Osteoblast (primary cell): ENCODE measurements around the gene SERPINH1. TPM values are rescaled to one million over a fixed set of nuclear protein-coding genes. Genes with fewer than 3 reads are reported as not detected.

Experiments
- DNase-seq: peaks from one replicate; pipeline ENCODE4 v3.0.0; 2011; ENCODE audit warnings: low spot score, mixed read lengths; ENCODE audit not compliant: insufficient read length; ENCODE audit errors: missing footprints
- H2AFZ ChIP-seq: 2 replicates; pipeline ENCODE4 v1.6.0; 2011; ENCODE audit warnings: mild to moderate bottlenecking, low read length
- H3K27ac ChIP-seq: 2 replicates; pipeline ENCODE4 v1.5.1; 2011; ENCODE audit warnings: mild to moderate bottlenecking, low read depth, low read length, moderate library complexity
- H3K27me3 ChIP-seq: 2 replicates; pipeline ENCODE4 v1.6.0; 2012; ENCODE audit warnings: mild to moderate bottlenecking, control low read depth, inconsistent platforms, low read length, moderate library complexity; ENCODE audit not compliant: insufficient read depth
- H3K36me3 ChIP-seq: 2 replicates; pipeline ENCODE4 v1.5.1; 2011; ENCODE audit warnings: mild to moderate bottlenecking, low read length, control low read depth, moderate library complexity; ENCODE audit not compliant: insufficient read depth
- H3K4me1 ChIP-seq: 2 replicates; pipeline ENCODE4 v1.5.1; 2011; ENCODE audit warnings: mild to moderate bottlenecking, low read length, control low read depth, moderate library complexity; ENCODE audit not compliant: insufficient read depth
- H3K4me2 ChIP-seq: 2 replicates; pipeline ENCODE4 v1.6.0; 2011; ENCODE audit warnings: mild to moderate bottlenecking, low read length; ENCODE audit not compliant: insufficient read depth
- H3K4me3 ChIP-seq: fragments of 200-600 bp; sonication (generic); 3 replicates; pipeline ENCODE4 v1.5.1; 2012; ENCODE audit warnings: mild to moderate bottlenecking, low read length, inconsistent platforms; ENCODE audit not compliant: insufficient read depth
- H3K79me2 ChIP-seq: 2 replicates; pipeline ENCODE4 v1.6.0; 2012; ENCODE audit warnings: mild to moderate bottlenecking, low read length, control low read depth, inconsistent platforms; ENCODE audit not compliant: insufficient read depth
- H3K9me3 ChIP-seq: 2 replicates; pipeline ENCODE4 v1.5.1; 2011; ENCODE audit warnings: low read depth, low read length, control low read depth
- H4K20me1 ChIP-seq: 2 replicates; pipeline ENCODE4 v1.6.0; 2012; ENCODE audit warnings: mild to moderate bottlenecking, low read length, control low read depth; ENCODE audit not compliant: insufficient read depth
- total RNA-seq: library from RNA; depleted of rRNA; stranded (reverse); fragments of >200 nt; gene quantifications from 2 replicates; pipeline ENCODE4 v1.2.3, GENCODE V29; 2012
- TF ChIP-seq, protein P1 (sequence below): IDR thresholded peaks from 2 replicates; pipeline ENCODE4 v1.5.1; 2011; ENCODE audit warnings: mild to moderate bottlenecking, low read depth, low read length, moderate library complexity; ENCODE audit errors: extremely low read depth

The SERPINH1 gene
- total RNA-seq, 1 donor = 1,318 TPM

DNA sequence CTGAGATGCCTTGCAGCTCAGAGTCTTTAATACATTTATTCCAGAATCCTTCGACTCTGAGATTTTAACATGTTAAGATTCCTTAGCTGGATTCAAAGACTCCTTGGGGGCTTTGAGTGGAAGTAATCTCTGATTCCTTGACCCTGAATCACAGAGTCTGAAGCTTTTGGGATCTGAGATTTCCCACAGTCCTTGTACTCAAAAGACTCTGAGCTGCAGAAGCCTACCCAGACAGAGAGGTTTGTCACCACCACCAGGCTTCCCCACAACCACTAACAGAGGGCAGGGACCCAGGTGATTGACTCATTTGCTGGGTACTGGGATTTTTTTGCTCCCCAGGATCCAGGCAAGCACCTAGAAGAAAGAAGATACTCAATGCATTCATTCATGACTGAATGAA lies 1.4 kb upstream of the SERPINH1 start:
- no peaks in the 10 kb centered on the region for H3K9me3 ChIP-seq
- no peaks in the 10 kb centered on the region for H3K27me3 ChIP-seq
- no peak overlapping the region for H3K4me3 ChIP-seq
- H3K79me2 ChIP-seq = peaks cover 36% of the 10 kb centered on the region
- H4K20me1 ChIP-seq = peaks cover 24% of the 10 kb centered on the region
- peak overlapping the region; percentile 64 for H3K27ac ChIP-seq
- TF ChIP-seq, protein P1, sequence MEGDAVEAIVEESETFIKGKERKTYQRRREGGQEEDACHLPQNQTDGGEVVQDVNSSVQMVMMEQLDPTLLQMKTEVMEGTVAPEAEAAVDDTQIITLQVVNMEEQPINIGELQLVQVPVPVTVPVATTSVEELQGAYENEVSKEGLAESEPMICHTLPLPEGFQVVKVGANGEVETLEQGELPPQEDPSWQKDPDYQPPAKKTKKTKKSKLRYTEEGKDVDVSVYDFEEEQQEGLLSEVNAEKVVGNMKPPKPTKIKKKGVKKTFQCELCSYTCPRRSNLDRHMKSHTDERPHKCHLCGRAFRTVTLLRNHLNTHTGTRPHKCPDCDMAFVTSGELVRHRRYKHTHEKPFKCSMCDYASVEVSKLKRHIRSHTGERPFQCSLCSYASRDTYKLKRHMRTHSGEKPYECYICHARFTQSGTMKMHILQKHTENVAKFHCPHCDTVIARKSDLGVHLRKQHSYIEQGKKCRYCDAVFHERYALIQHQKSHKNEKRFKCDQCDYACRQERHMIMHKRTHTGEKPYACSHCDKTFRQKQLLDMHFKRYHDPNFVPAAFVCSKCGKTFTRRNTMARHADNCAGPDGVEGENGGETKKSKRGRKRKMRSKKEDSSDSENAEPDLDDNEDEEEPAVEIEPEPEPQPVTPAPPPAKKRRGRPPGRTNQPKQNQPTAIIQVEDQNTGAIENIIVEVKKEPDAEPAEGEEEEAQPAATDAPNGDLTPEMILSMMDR = no peak
- peak overlapping the region; percentile 28 for H3K4me2 ChIP-seq
- H2AFZ ChIP-seq = no peak overlapping the region
- DNase-seq = peak; percentile 84
- peaks cover 16% of the 10 kb centered on the region for H3K36me3 ChIP-seq
- H3K4me1 ChIP-seq = peaks cover 65% of the 10 kb centered on the region

DNA sequence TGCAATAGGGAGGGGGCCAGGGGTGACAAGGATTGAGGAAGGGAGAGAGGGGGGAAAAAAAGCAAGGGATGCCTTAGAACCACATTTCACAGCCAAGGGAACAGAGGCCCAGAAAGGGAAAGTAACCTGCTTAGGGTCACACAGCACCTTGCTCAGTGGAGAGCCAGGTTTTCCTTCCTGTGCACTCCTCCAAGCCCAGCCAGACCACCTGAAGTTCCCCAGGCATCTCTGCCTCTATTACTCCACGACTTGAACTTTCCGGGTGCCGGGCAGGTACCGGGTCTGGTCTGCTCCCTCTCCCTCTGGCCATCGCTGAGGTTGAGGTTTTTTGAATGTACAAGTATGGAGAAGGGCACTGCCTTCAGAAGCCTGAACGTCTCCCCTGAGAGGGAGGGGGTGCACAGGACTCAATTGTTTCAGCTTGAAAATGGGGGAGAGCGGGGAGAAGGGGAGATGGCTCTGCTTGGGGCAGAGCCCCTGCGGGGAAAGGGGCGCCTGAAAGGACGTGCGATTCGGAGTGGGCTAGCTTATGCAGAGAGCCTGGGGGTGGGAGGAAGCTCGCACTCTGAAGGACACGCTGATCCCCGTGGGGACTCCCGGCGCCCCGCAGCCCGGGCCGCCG lies 516 bp upstream of the SERPINH1 start:
- DNase-seq = peak; percentile 14
- Histone ChIP-seq H3K36me3 (peaks cover 21% of the 10 kb centered on the region), H3K4me1 (peaks cover 73% of the 10 kb centered on the region), H3K27ac (peak overlapping the region; percentile 64), H3K79me2 (peaks cover 45% of the 10 kb centered on the region), H3K27me3 (no peaks in the 10 kb centered on the region), H2AFZ (peak overlapping the region; percentile 43), H3K4me2 (peak overlapping the region; percentile 88), H3K9me3 (no peaks in the 10 kb centered on the region), H3K4me3 (peak overlapping the region; percentile 98), H4K20me1 (peaks cover 32% of the 10 kb centered on the region)
- TF ChIP-seq, protein P1 = no peak

DNA sequence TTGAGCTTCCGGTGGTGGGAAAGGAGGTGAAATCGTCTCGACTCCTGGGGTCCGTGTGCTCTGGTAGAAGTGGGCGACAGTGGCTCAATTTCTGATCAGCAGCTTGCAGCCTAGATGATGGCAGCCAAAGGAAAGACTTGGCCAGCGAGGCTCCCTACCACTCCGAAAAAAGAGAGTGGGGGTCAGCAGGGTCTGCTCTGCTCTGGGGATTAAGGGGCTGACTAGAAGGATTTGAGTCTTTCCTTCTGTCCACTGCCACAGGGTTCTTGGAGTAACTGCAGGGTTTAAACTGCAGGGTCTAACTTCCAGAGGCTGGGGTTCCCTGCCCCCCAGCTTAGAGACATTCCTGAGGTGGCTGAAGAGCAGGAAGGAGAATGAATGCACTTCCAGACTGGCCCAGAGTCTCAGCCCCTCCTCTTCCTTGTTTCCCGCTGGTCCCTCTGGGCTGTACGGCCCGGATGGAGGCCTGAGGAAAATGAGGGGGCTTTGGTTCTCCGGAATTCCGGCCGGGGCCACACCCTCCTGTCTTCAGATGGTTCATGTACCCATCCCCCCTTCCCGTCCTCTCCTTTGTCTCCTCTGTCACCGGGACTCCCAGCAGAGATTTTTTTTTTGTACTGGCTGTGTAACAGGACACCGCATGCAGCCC lies 907 bp downstream of the SERPINH1 start:
- H3K9me3 ChIP-seq = no peaks in the 10 kb centered on the region
- peaks cover 59% of the 10 kb centered on the region for H3K79me2 ChIP-seq
- H3K4me3 ChIP-seq = peak overlapping the region; percentile 98
- peak; percentile 94 for DNase-seq
- peaks cover 35% of the 10 kb centered on the region for H3K36me3 ChIP-seq
- H2AFZ ChIP-seq = no peak overlapping the region
- peak overlapping the region; percentile 88 for H3K4me2 ChIP-seq
- TF ChIP-seq, protein P1 = no peak
- H3K27me3 ChIP-seq = no peaks in the 10 kb centered on the region
- H4K20me1 ChIP-seq = peaks cover 45% of the 10 kb centered on the region
- H3K4me1 ChIP-seq = peaks cover 74% of the 10 kb centered on the region
- H3K27ac ChIP-seq = peak overlapping the region; percentile 98

DNA sequence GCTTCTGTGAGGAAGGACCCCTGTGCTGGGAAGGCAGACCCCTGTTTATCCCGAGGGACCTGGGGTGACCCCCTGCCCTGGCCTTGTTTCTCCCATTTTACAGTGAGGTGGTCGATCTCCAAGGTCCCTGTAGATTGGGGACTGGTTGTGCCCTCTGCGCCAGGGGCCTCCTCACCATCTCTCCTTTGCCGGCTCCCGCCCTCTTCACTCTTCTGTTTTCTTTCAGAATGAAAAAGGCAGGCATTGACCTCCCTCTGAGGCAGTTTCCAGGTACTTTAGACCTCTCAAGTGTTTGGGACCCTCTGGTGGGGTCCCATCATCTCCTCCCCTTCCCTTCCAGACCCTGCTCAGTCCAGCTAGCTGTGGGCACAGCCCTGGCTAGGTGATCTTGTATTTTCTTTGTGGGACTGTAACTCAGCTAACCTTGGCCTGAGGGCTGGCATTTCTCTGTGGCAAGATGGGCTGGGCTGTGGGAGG lies 1.5 kb downstream of the SERPINH1 start:
- Histone ChIP-seq H3K9me3 (no peaks in the 10 kb centered on the region), H3K27ac (peak overlapping the region; percentile 98), H4K20me1 (peaks cover 51% of the 10 kb centered on the region), H3K36me3 (peaks cover 41% of the 10 kb centered on the region), H3K79me2 (peaks cover 65% of the 10 kb centered on the region), H3K4me3 (peak overlapping the region; percentile 98), H3K4me2 (peak overlapping the region; percentile 88), H2AFZ (no peak overlapping the region), H3K27me3 (no peaks in the 10 kb centered on the region), H3K4me1 (peaks cover 69% of the 10 kb centered on the region)
- peak; percentile 67 for DNase-seq
- TF ChIP-seq, protein P1 = no peak
